ENCODE data around the gene PRKAG2.

GRCh38 chr7:151779678-151780077, 97.2 kb downstream of the PRKAG2 start:
- no peak for TF ChIP-seq EGR1 (IDR thresholded peaks at IDR 0.05)
- no peak for TF ChIP-seq EP300 (IDR thresholded peaks at IDR 0.05; ENCODE audit: borderline replicate concordance)
- no peak for TF ChIP-seq CEBPB (IDR thresholded peaks at IDR 0.05)
- no peak for TF ChIP-seq YY1 (IDR thresholded peaks at IDR 0.05; ENCODE audit: low read depth)
- no peak for TF ChIP-seq RAD21 (IDR thresholded peaks at IDR 0.05; ENCODE audit: low read depth)
- TF ChIP-seq CREB1 (IDR thresholded peaks at IDR 0.05; ENCODE audit: low read depth) = no peak
- no peak for TF ChIP-seq TAF1 (IDR thresholded peaks at IDR 0.05; ENCODE audit: low read depth)
- TF ChIP-seq NFIC (IDR thresholded peaks at IDR 0.05) = no peak
- no peak for TF ChIP-seq TEAD4 (IDR thresholded peaks at IDR 0.05)
- TF ChIP-seq ZBTB7A (IDR thresholded peaks at IDR 0.05; ENCODE audit: low read depth) = no peak
- TF ChIP-seq REST (IDR thresholded peaks at IDR 0.05; ENCODE audit: low read depth) = no peak
